ENCODE measurements around the gene TTC28. TPM values are rescaled to one million over a fixed set of nuclear protein-coding genes. Genes with fewer than 3 reads are reported as not detected.
A peak's percentile ranks its signal among the peaks of the same experiment; 100 is the strongest.

TTC28 gene
- total and polyA plus RNA-seq, 2 donors (not counting 1 experiment from before 2014, with no cell fraction given) = 8.2 to 31.4 TPM

- no peaks in the 10 kb centered on the region for H4K20me1 ChIP-seq (ENCODE audit: control insufficient read depth, extremely low read depth, insufficient read depth, low read length)
- no peaks in the 10 kb centered on the region for H3K9me3 ChIP-seq (ENCODE audit: control insufficient read depth, insufficient read depth, low read depth, low read length)
- H3K9ac ChIP-seq (ENCODE audit: insufficient read depth, low read length) = no peak overlapping the region
- no peak overlapping the region for H2AFZ ChIP-seq (ENCODE audit: low read length)
- H3K27me3 ChIP-seq (ENCODE audit: control insufficient read depth, insufficient read depth, low read length) = no peaks in the 10 kb centered on the region
- TF ChIP-seq EZH2 (IDR thresholded peaks at IDR 0.05; ENCODE audit: low read length, missing control alignments) = no peak
- no peak for TF ChIP-seq CTCF (conservative IDR thresholded peaks at IDR 0.05 in 1 of 2, IDR thresholded peaks at IDR 0.05 in 1 of 2; ENCODE audit: low read depth in 1 of 2, low read length in 2 of 2)
- no peak overlapping the region for H3K4me2 ChIP-seq (ENCODE audit: extremely low read depth, insufficient read depth, low read length)
- H3K27ac ChIP-seq (ENCODE audit: insufficient read depth, low read length) = no peak overlapping the region
- peaks cover 2% of the 10 kb centered on the region for H3K4me1 ChIP-seq (ENCODE audit: control insufficient read depth, extremely low read depth, insufficient read depth, low read length)
- peak in 1 of 2 donors; percentile 76 for DNase-seq (ENCODE audit: low read depth in 2 of 2)
- no peaks in the 10 kb centered on the region for H3K79me2 ChIP-seq (ENCODE audit: control insufficient read depth, insufficient read depth, low read length)
- no peak overlapping the region for H3K4me3 ChIP-seq (replicated peaks in 1 of 4; ENCODE audit: control extremely low read depth in 1 of 4, insufficient read depth in 1 of 4, low read depth in 3 of 4, low read length in 4 of 4)
- H3K36me3 ChIP-seq (ENCODE audit: control insufficient read depth, insufficient read depth, low read length) = no peaks in the 10 kb centered on the region
Observed at GRCh38 chr22:28254396-28254795, 425.2 kb downstream of the TTC28 start.

DNA sequence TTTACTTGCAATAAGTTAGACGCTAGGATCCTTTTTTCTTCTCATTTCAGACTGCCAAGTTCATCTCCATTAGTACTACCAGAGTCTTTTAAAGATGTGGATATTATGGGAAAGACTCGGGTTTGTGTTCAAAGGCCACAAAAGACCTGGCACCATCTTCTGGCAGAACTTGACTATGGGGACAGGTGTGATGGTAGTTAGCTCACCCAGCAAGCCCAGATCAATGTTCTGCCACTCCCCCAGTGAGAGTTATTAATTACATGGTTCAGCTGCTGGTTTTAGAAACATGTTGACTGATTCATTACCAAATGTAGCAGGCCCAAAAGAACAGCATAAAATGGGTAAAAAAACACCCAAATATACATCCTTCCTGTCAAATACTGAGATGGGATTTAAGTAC, 427.1 kb downstream of the TTC28 start:
- Histone ChIP-seq H3K9me3 (ENCODE audit: control insufficient read depth, insufficient read depth, low read depth, low read length) (no peaks in the 10 kb centered on the region), H3K9ac (ENCODE audit: insufficient read depth, low read length) (no peak overlapping the region), H3K27ac (ENCODE audit: insufficient read depth, low read length) (no peak overlapping the region), H3K27me3 (ENCODE audit: control insufficient read depth, insufficient read depth, low read length) (no peaks in the 10 kb centered on the region), H3K4me2 (ENCODE audit: extremely low read depth, insufficient read depth, low read length) (no peak overlapping the region), H3K4me1 (ENCODE audit: control insufficient read depth, extremely low read depth, insufficient read depth, low read length) (peaks cover 2% of the 10 kb centered on the region), H3K36me3 (ENCODE audit: control insufficient read depth, insufficient read depth, low read length) (no peaks in the 10 kb centered on the region), H3K79me2 (ENCODE audit: control insufficient read depth, insufficient read depth, low read length) (no peaks in the 10 kb centered on the region), H3K4me3 (replicated peaks in 1 of 4; ENCODE audit: control extremely low read depth in 1 of 4, insufficient read depth in 1 of 4, low read depth in 3 of 4, low read length in 4 of 4) (no peak overlapping the region), H2AFZ (ENCODE audit: low read length) (no peak overlapping the region), H4K20me1 (ENCODE audit: control insufficient read depth, extremely low read depth, insufficient read depth, low read length) (no peaks in the 10 kb centered on the region)
- TF ChIP-seq CTCF (conservative IDR thresholded peaks at IDR 0.05 in 1 of 2, IDR thresholded peaks at IDR 0.05 in 1 of 2; ENCODE audit: low read depth in 1 of 2, low read length in 2 of 2) (no peak), EZH2 (IDR thresholded peaks at IDR 0.05; ENCODE audit: low read length, missing control alignments) (no peak)
- DNase-seq (ENCODE audit: low read depth in 2 of 2) = no peak

- H3K27me3 ChIP-seq (ENCODE audit: control insufficient read depth, insufficient read depth, low read length) = no peaks in the 10 kb centered on the region
- peaks cover 2% of the 10 kb centered on the region for H3K4me1 ChIP-seq (ENCODE audit: control insufficient read depth, extremely low read depth, insufficient read depth, low read length)
- no peak for TF ChIP-seq EZH2 (IDR thresholded peaks at IDR 0.05; ENCODE audit: low read length, missing control alignments)
- TF ChIP-seq CTCF (conservative IDR thresholded peaks at IDR 0.05 in 1 of 2, IDR thresholded peaks at IDR 0.05 in 1 of 2; ENCODE audit: low read depth in 1 of 2, low read length in 2 of 2) = no peak
- no peak overlapping the region for H3K9ac ChIP-seq (ENCODE audit: insufficient read depth, low read length)
- no peak overlapping the region for H3K4me2 ChIP-seq (ENCODE audit: extremely low read depth, insufficient read depth, low read length)
- peak in 1 of 2 donors; percentile 74 for DNase-seq (ENCODE audit: low read depth in 2 of 2)
- no peak overlapping the region for H3K4me3 ChIP-seq (replicated peaks in 1 of 4; ENCODE audit: control extremely low read depth in 1 of 4, insufficient read depth in 1 of 4, low read depth in 3 of 4, low read length in 4 of 4)
- H3K36me3 ChIP-seq (ENCODE audit: control insufficient read depth, insufficient read depth, low read length) = no peaks in the 10 kb centered on the region
- H3K79me2 ChIP-seq (ENCODE audit: control insufficient read depth, insufficient read depth, low read length) = no peaks in the 10 kb centered on the region
- no peak overlapping the region for H3K27ac ChIP-seq (ENCODE audit: insufficient read depth, low read length)
- no peaks in the 10 kb centered on the region for H4K20me1 ChIP-seq (ENCODE audit: control insufficient read depth, extremely low read depth, insufficient read depth, low read length)
- no peaks in the 10 kb centered on the region for H3K9me3 ChIP-seq (ENCODE audit: control insufficient read depth, insufficient read depth, low read depth, low read length)
- H2AFZ ChIP-seq (ENCODE audit: low read length) = no peak overlapping the region
Observed at GRCh38 chr22:28250036-28250695, 429.5 kb downstream of the TTC28 start.
